GM19193 (cell line): ENCODE data around the gene ZNF480.

Experiments
- POLR2A ChIP-seq: IDR thresholded peaks from 4 replicates; pipeline ENCODE4 v1.6.1; 2011; ENCODE audit not compliant: insufficient read depth, insufficient read length; ENCODE audit errors: extremely low read depth

The ZNF480 gene

DNA sequence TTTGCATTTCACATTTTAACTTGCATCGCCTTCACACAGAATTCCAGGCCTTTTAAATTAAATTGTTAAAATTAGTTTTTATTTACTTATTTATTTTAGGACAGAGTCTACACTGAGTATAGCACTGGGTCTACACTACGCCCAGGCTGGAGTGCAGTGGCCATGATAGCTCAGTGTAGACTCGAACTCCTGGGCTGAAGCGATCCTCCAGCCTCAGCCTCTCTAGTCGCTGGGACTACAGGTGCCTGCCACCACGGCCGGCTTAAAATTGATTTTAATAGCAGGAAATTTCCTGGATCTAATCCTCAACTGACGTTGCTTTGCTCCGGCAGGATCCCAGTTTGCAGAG is 38.8 kb downstream of the ZNF480 start:
- no peak for TF ChIP-seq POLR2A

DNA sequence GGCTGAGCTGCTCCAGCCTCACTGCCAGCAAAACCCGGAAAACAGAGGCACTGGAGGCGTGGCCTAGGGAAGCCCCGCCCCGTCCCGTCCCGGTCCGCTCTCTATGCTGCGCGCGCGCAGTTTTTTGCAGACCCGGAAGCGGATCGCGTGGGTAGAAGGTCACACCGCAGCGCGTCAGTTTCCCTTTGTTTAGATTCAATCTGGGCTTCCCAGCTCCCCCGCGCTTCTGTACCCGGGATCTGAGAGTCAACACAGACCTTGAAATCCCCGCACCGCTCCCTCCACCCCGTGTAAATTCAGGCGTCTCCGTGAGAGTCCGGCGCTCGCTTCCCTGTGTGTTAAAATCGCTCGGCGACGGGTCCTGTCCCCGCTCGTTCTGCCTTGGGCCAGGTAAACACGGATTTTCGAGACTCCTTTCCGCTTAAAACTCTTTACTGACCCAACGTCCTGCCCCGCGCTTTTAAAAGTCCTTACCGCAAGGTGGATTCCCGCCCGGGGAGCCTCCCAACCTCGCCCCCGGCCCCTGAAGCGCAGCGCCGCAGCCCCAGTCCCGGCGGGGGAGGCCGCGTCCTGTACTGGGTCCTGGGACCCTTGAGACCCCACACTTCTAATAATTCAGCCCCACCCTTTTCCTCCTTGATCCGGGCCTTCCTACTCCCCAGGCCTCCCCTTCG is 39.3 kb downstream of the ZNF480 start, which contains the start of gene ZNF610:
Gene ZNF610, plus strand, starts transcription at position 127 of the 674 bp plus-strand sequence. CDS start 12,930 bp downstream, outside the sequence.
- peak; percentile 66 for TF ChIP-seq POLR2A

DNA sequence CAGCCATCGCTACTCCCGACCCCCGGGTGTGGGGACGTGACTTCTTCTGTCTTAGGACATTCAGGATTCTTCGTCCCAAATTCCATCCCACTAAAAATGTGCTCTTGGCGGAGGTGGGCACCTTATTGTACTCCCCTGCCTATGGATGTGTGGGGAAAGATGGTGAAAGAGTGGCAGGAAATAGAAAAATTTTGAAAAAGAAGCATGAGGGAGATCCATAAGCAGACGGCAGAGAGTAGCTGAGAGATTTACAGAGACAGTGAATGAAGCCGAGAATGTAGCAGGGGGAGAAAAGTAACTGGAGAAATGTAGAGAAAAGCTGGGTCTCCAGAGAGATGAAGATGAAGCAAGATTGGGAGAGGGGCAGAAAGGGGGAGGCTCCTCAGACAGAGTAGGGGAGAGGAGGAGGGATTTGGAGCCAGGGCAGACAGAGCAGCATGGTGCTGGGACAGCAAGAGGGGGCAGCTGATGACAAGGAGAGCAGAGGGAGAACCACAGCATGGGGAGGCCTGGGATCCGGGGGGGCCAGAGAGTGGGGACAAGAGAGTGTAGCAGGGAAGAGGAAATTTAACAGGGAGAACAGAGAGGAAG is 39.9 kb downstream of the ZNF480 start:
- no peak for TF ChIP-seq POLR2A

DNA sequence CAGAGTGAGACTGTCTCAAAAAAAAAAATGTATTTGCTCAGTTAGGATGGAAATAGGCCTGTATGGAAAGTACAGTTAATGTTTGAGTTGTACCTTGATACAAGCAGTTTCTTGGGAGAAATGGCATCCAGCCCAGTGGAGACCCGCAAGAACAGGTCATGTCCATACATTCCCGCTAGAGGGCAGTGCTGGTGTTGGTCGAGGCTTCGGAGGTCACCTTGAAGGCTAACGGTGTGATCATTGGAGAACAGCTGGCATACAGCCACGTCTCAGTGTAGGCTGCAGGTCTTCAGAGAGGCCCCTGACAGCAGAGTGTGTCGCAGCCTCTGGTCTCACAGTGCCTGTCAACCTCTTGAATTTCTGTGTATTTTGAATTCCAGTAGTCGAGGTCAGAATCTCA is 46.6 kb downstream of the ZNF480 start:
- no peak for TF ChIP-seq POLR2A

DNA sequence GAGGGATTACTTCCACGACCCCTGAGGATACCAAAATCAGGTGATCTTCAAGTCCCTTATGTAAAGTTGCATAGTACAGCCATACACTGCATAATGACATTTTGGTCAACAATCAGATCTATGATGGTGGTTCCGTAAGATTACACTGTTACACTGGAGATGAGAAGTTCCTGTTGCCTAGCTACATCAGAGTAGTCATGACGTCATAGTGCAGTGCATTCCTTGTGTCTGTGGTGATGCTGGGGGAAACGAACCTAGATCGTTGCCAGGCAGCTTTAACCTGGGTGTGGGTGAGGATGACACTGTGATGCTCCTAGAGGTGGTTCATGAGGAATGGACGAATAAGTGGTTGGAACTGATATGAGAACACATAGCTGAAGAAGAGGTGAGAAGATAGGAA is 48.2 kb downstream of the ZNF480 start:
- no peak for TF ChIP-seq POLR2A

DNA sequence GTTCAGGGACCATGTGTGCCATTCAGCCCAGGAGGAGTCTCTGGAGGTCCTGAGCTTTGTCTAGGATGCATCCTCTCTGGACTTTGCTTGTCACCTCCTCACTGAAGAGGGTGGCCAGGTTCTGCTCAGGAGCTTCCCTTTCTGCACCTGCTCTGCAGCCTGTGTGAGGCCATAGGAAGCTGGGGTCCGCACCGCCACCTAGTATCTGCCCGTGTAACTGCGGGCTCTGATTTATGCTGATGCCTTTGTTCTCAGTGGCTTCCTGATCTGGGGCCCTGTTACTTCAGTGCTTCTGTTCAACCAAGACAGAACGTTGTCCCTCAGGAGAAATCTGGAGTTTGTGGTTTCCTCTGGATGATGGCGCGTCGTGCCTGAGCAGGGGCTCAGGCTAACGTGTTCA is 54.5 kb downstream of the ZNF480 start:
- no peak for TF ChIP-seq POLR2A

DNA sequence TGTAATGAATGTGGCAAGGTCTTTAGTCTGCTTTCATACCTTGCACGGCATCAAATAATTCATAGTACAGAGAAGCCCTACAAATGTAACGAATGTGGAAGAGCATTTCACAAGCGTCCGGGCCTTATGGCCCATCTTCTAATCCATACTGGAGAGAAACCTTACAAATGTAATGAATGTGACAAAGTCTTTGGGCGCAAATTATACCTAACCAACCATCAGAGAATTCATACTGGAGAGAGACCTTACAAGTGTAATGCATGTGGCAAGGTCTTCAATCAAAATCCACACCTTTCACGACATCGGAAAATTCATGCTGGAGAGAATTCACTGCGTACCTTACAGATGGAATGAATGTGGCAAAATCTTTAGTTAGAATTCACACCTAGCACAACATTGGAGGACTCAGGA is 69.5 kb downstream of the ZNF480 start:
- TF ChIP-seq POLR2A: no peak

DNA sequence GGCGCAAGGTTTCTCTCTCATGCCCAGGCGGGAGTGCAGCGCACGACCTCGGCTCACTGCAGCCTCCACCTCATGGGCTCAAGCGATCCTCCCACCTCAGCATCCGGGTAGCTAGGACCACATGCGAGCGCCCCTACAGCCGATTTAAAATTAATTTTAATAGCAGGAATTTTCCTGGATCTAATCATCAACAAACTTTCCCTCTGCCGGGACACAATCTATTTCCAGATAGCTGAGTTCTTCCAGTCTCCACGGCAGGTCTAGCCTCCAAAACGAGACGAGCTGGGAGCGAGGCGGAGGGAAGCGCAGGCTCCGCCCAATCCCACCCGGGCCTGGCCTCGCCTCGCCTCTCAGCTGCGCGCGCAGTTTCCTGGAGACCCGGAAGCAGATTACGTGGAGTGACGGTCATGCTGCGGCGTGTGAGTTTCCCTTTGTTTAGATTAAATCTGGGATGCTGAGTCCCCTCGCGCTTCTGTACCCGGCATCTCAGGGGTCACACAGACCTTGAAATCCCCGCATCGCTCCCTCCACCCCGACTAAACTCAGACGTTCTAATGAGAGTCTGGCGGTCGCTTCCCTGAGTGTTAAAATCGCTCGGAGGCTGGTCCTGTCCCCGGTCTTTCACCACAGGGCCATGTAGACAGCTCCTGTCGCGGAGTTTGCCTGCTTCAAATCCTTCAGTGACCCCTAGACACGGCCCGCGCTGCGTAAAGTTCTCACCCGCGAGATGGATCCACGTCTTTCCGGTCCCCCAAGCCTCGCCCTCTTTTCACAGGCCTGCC is 72.8 kb downstream of the ZNF480 start, which contains the start of gene ZNF880:
Gene ZNF880, plus strand, starts transcription at position 365 of the 782 bp plus-strand sequence. Its CDS starts 43 bp downstream, at position 408.
- TF ChIP-seq POLR2A: peak; percentile 66

DNA sequence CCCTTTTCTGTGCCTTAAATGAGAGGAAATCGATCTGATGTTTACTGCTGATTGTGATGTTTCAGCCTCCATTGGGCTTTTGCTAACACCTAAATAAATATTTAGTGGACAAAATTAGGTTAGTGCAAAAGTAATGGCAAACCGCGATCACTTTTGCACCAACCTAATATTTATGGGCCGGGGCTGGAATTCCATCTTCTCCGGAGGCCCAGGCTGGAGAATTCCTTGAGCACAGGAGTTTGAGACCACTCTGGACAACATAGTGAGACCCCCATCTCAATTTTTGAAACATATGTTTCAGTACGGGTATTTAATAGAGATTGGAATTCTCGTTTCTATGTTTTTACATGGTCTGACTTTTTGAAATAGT is 73.4 kb downstream of the ZNF480 start:
- no peak for TF ChIP-seq POLR2A
